WI38 (cell line): Measurements from ENCODE around the gene BRSK2.

Experiments used
- H3K4me3 ChIP-seq: 2 replicates; pipeline ENCODE4 v1.5.1; 2011; ENCODE audit warnings: low read depth, mild to moderate bottlenecking, control low read depth, low read length
- CTCF ChIP-seq: IDR thresholded peaks from 2 replicates; pipeline ENCODE4 v1.5.1; 2012; ENCODE audit warnings: low read depth, mild to moderate bottlenecking, control low read depth, low read length

The BRSK2 gene

DNA sequence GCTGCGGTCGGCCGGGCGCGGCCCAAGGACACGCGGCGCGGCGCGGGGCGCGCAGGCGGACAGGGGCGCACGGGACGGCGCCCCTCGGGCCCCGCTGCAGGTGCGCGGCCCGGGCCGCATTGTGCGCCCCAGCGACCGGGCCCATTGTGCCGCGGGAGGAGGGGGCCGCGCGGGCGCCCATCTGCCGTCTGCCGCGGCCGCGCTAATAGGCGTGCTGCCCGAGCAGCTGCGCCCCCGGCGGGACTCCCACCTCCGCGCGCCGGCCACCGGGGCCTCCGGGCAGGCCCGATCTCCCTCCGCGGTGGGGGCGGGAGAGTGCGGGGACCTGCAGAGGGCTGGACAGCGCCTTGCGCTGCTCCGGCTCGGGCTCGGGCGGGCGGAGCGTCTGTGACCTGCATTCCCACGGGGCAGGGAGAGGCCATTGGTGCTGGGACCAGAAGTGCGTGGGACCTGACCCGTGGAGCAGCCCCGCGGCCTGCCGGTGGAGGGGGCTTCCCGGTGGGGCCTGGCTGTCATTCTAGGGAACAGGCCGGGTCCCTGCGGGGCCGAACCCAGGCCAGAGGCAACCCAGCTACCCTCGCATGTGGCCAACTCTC, 933 bp downstream of the BRSK2 start:
- no peak overlapping the region for H3K4me3 ChIP-seq
- no peak for TF ChIP-seq CTCF

- no peak overlapping the region for H3K4me3 ChIP-seq
- no peak for TF ChIP-seq CTCF
Observed at GRCh38 chr11:1391165-1392075, 1.7 kb downstream of the BRSK2 start.

DNA sequence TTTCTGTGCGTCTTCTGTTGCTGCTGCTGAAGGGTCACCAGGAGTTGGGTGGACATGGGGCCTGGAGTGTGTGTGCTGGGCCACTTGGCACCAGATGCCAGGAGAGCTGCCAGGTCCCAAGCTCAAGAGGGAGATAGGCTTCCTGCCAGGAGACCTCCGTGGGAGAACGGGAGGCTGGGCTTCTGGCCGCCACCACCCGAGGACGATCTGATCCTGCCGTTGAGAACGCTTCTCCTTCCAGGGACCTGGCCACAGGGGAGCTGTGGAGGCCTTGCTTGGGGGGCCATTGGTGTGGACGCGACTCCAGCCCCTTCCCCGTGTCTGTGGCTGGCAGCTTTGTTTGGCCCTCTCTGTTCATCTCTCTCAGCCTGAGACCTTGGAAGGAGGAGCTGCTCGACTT, 2.4 kb downstream of the BRSK2 start:
- no peak overlapping the region for H3K4me3 ChIP-seq
- TF ChIP-seq CTCF = no peak

DNA sequence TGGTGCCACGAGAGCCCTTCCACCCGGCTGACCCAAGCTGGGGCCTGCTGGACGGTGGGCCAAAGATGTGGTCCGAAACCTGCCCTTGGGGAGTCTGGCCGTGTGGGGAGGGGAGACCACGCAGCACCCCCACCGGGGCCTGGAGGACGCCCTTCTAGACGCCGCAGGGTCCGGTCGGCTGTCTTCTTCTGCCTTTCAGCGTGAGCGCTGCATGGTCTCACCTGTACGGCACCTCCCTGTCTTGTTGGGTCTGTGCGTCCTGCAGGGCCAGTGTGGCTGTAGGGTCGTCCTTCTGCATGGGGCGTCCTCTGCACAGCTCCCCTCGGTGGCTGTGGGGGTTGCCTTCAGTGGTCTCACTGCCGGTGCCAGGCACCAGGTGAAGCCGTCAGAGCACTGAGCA, 2.8 kb downstream of the BRSK2 start:
- H3K4me3 ChIP-seq = no peak overlapping the region
- TF ChIP-seq CTCF = no peak

GRCh38 chr11:1393038-1393710, 3.4 kb downstream of the BRSK2 start:
- no peak overlapping the region for H3K4me3 ChIP-seq
- TF ChIP-seq CTCF = no peak

- no peak for TF ChIP-seq CTCF
- H3K4me3 ChIP-seq = no peak overlapping the region
Observed at GRCh38 chr11:1394936-1395772, 5.4 kb downstream of the BRSK2 start.
